Measurements from ENCODE around the gene CAMP. TPM values are rescaled to one million over a fixed set of nuclear protein-coding genes. Genes with fewer than 3 reads are reported as not detected.
"Not testable (repeated sequence)": the region's sequence is repeated elsewhere in the genome, so short reads cannot be mapped to it uniquely, and the experiment has no call there.

Gene CAMP
- total RNA-seq, 1 experiment from 2014 or later = not detected

- no TSS peak for BruUV-seq (replicated peaks)
- H2AFZ ChIP-seq = no peak overlapping the region
- POLR2A ChIA-PET (ENCODE audit: unreplicated experiment) = interaction anchor here (0.6 to 2.3 kb wide), 2 partner anchors 170 to 282 kb away, joined by 4 to 24 read pairs; partner anchors contain the start of genes CCDC51 and TMA7
These were observed 46.3 kb downstream of the CAMP start for GRCh38 chr3:48269592-48269991.

GRCh38 chr3:48270306-48270705 lies 47.0 kb downstream of the CAMP start:
- no TSS peak for BruUV-seq (replicated peaks)
- Histone ChIP-seq H3K4me3 (no peak overlapping the region), H3K4me1 (replicated peaks; ENCODE audit: insufficient read depth) (peaks cover 3% of the 10 kb centered on the region; the same call in 1 of the 2 replicates), H3K9me2 (ENCODE audit: insufficient read depth) (no peaks in the 10 kb centered on the region), H3K27me3 (ENCODE audit: insufficient read depth, low read depth) (no peaks in the 10 kb centered on the region), H3K27ac (no peak overlapping the region), H3K4me2 (no peak overlapping the region), H3F3A (ENCODE audit: insufficient read depth, low read depth) (no peaks in the 10 kb centered on the region), H4K20me1 (ENCODE audit: insufficient read depth) (no peaks in the 10 kb centered on the region), H3K9me3 (ENCODE audit: insufficient read depth, low read depth) (no peaks in the 10 kb centered on the region), H3K79me2 (ENCODE audit: low read depth) (no peaks in the 10 kb centered on the region), H3K36me3 (ENCODE audit: low read depth) (no peaks in the 10 kb centered on the region), H2AFZ (no peak overlapping the region)
- DNase-seq = no peak
- intact Hi-C loops (cut with micrococcal nuclease; ENCODE audit: unreplicated experiment) = no loop called here
- CTCF ChIA-PET = no interaction called here
- POLR2A ChIA-PET (ENCODE audit: unreplicated experiment) = no interaction called here
- no peak for TF ChIP-seq EZH2 (IDR thresholded peaks at IDR 0.05; ENCODE audit: low read depth)
- TF ChIP-seq CTCF (conservative IDR thresholded peaks at IDR 0.05) = no peak

More at GRCh38 chr3:48269592-48269991, 46.3 kb downstream of the CAMP start:
- Histone ChIP-seq H3K27ac (no peak overlapping the region), H3K4me1 (replicated peaks; ENCODE audit: insufficient read depth) (no peaks in the 10 kb centered on the region), H3K9me3 (ENCODE audit: insufficient read depth, low read depth) (no peaks in the 10 kb centered on the region), H3F3A (ENCODE audit: insufficient read depth, low read depth) (no peaks in the 10 kb centered on the region), H3K4me3 (no peak overlapping the region), H3K79me2 (ENCODE audit: low read depth) (no peaks in the 10 kb centered on the region), H3K36me3 (ENCODE audit: low read depth) (no peaks in the 10 kb centered on the region), H3K27me3 (ENCODE audit: insufficient read depth, low read depth) (no peaks in the 10 kb centered on the region), H3K9me2 (ENCODE audit: insufficient read depth) (no peaks in the 10 kb centered on the region), H3K4me2 (no peak overlapping the region), H4K20me1 (ENCODE audit: insufficient read depth) (no peaks in the 10 kb centered on the region)
- no peak for DNase-seq
- intact Hi-C loops (cut with micrococcal nuclease; ENCODE audit: unreplicated experiment) = loop anchor here (5.0 kb wide), 1 partner anchor 288 kb away; the partner anchor contains the start of gene PFKFB4
- CTCF ChIA-PET = interaction anchor here (1.8 to 2.0 kb wide), 2 partner anchors 75 to 166 kb away, joined by 9 to 23 read pairs; no protein-coding TSS in a partner anchor
- no peak for TF ChIP-seq CTCF (conservative IDR thresholded peaks at IDR 0.05)
- TF ChIP-seq EZH2 (IDR thresholded peaks at IDR 0.05; ENCODE audit: low read depth) = no peak

GRCh38 chr3:48271223-48271622 lies 47.9 kb downstream of the CAMP start:
- H3K4me3 ChIP-seq; H3K27me3 ChIP-seq (ENCODE audit: insufficient read depth, low read depth); H3K79me2 ChIP-seq (ENCODE audit: low read depth); H3K9me3 ChIP-seq (ENCODE audit: insufficient read depth, low read depth); BruUV-seq (replicated peaks); H3K4me2 ChIP-seq; intact Hi-C loops (cut with micrococcal nuclease; ENCODE audit: unreplicated experiment); CTCF ChIA-PET; H4K20me1 ChIP-seq (ENCODE audit: insufficient read depth); DNase-seq; H3F3A ChIP-seq (ENCODE audit: insufficient read depth, low read depth); H3K9me2 ChIP-seq (ENCODE audit: insufficient read depth); H3K27ac ChIP-seq; H2AFZ ChIP-seq; H3K36me3 ChIP-seq (ENCODE audit: low read depth): not testable (repeated sequence)
- H3K4me1 ChIP-seq (replicated peaks; ENCODE audit: insufficient read depth) = peaks cover 12% of the 10 kb centered on the region
- POLR2A ChIA-PET (ENCODE audit: unreplicated experiment) = interaction anchor here (0.8 kb wide), 1 partner anchor 163 kb away, joined by 5 read pairs; no protein-coding TSS in a partner anchor
